ENCODE results near the gene LHPP.

The LHPP gene

GRCh38 chr10:124511205-124512039 lies 49.8 kb downstream of the LHPP start:
- Mint-ChIP-seq H3K36me3 (ENCODE audit: low read depth) (no peaks in the 10 kb centered on the region), H3K4me1 (ENCODE audit: low read depth) (peaks cover 12% of the 10 kb centered on the region), H3K9me3 (no peaks in the 10 kb centered on the region), H3K4me3 (no peak overlapping the region), H3K27me3 (no peaks in the 10 kb centered on the region), H3K27ac (no peak overlapping the region)

GRCh38 chr10:124512040-124512428 lies 50.4 kb downstream of the LHPP start:
- Mint-ChIP-seq H3K27me3 (no peaks in the 10 kb centered on the region), H3K36me3 (ENCODE audit: low read depth) (no peaks in the 10 kb centered on the region), H3K4me3 (no peak overlapping the region), H3K27ac (no peak overlapping the region), H3K9me3 (no peaks in the 10 kb centered on the region), H3K4me1 (ENCODE audit: low read depth) (peaks cover 12% of the 10 kb centered on the region)

DNA sequence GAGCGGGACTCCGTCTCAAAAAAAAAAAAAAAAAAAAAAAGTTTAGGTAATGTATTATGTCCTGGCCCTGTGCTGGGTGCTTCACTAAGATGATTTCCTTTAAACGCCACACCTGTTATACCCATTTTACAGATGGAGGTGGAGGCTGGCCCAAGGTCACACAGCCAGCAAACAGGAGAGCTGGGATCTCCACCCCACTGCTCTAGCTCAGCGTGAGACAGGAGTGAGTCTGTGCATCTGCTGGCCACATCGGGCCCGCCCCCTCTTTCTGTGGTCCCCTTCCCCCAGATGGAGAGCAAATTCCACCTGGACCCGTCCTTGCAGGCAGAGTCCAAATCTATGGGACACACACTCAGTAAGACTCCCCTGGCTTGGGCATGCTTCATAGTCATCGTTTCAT lies 51.0 kb downstream of the LHPP start:
- H3K27me3 Mint-ChIP-seq, result no peaks in the 10 kb centered on the region
- H3K4me3 Mint-ChIP-seq, result no peak overlapping the region
- no peak overlapping the region for H3K27ac Mint-ChIP-seq
- H3K9me3 Mint-ChIP-seq, result no peaks in the 10 kb centered on the region
- H3K4me1 Mint-ChIP-seq (ENCODE audit: low read depth), result peaks cover 12% of the 10 kb centered on the region
- H3K36me3 Mint-ChIP-seq (ENCODE audit: low read depth), result no peaks in the 10 kb centered on the region

- Mint-ChIP-seq H3K27ac (no peak overlapping the region), H3K36me3 (ENCODE audit: low read depth) (peaks cover 6% of the 10 kb centered on the region), H3K4me1 (ENCODE audit: low read depth) (peaks cover 12% of the 10 kb centered on the region), H3K9me3 (no peaks in the 10 kb centered on the region), H3K4me3 (no peak overlapping the region), H3K27me3 (no peaks in the 10 kb centered on the region)
Observed at GRCh38 chr10:124515244-124515970, 53.8 kb downstream of the LHPP start.

DNA sequence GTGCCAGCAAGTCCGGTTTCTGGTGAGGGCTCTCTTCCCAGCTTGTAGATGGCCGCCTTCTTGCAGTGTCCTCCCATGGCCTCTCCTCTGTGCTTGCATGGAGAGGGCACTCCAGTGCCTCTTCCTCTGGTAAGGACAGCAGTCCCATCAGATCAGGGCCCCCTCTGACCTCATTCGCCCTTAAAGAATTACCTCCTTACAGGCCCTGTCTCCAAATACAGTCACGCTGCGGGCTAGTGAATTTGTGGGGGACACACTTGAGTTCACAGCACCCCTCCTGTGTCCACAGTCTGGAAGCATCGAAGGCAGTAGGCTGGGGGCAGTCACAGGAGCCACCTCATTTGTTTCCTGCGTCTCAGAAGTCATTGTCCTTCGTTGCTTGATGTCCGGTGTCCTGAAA lies 54.6 kb downstream of the LHPP start:
- Mint-ChIP-seq H3K27me3 (no peaks in the 10 kb centered on the region), H3K36me3 (ENCODE audit: low read depth) (peaks cover 6% of the 10 kb centered on the region), H3K27ac (no peak overlapping the region), H3K9me3 (no peaks in the 10 kb centered on the region), H3K4me3 (no peak overlapping the region), H3K4me1 (ENCODE audit: low read depth) (peaks cover 8% of the 10 kb centered on the region)

DNA sequence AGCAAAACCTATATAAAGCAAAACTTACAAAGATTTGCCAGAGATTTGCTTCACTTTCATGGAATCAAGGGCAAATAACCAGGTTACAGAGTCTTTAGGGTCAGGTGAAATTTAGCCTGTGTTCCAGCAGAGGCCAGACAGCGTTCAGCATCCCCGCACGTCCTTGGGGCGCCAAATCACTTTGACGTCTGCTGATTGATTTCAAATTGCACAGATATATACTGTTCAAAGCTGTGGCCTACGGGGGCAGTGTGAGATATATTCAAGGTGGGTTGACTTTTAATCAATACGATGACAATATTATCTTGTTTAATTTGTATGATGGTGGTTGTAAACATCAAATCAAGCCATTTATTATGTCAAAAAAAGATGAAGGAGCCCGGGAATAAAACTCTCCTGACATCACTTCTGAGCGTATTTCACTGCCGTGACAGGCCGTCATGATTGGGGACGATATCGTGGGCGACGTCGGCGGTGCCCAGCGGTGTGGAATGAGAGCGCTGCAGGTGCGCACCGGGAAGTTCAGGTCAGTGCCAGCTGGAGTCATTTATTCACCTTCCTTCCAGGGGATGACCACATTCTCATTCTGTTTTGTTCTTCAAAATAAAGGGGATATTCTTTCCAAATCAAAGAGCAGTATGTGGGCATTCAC lies 55.2 kb downstream of the LHPP start:
- H3K27ac Mint-ChIP-seq, result no peak overlapping the region
- H3K4me3 Mint-ChIP-seq, result no peak overlapping the region
- H3K9me3 Mint-ChIP-seq, result no peaks in the 10 kb centered on the region
- peaks cover 6% of the 10 kb centered on the region for H3K36me3 Mint-ChIP-seq (ENCODE audit: low read depth)
- peaks cover 2% of the 10 kb centered on the region for H3K4me1 Mint-ChIP-seq (ENCODE audit: low read depth)
- no peaks in the 10 kb centered on the region for H3K27me3 Mint-ChIP-seq

- Mint-ChIP-seq H3K27ac (no peak overlapping the region), H3K9me3 (no peaks in the 10 kb centered on the region), H3K4me1 (ENCODE audit: low read depth) (no peaks in the 10 kb centered on the region), H3K27me3 (no peaks in the 10 kb centered on the region), H3K36me3 (ENCODE audit: low read depth) (peaks cover 6% of the 10 kb centered on the region), H3K4me3 (no peak overlapping the region)
Observed at GRCh38 chr10:124517461-124517860, 55.8 kb downstream of the LHPP start.

DNA sequence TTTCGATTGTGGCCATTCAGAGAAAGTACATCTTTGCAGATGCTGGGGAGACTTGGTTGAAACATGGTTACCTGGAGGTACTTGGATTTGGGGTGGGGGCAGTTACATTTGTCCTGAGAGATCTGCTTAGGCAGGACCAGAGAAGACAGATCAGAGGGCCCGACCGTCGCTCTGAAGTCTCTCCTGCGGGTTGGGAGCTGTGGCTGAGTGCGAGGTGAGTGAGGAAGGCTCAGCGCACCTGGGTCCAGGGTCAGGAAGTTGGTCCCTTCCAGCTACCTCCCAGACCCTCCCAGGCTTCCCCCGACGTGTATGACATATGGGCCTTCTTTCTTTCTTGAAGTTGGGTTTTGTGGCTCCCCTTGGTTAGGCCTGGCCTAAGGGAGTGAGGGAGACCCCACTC lies 56.3 kb downstream of the LHPP start:
- no peaks in the 10 kb centered on the region for H3K27me3 Mint-ChIP-seq
- H3K4me3 Mint-ChIP-seq, result no peak overlapping the region
- H3K27ac Mint-ChIP-seq, result no peak overlapping the region
- H3K9me3 Mint-ChIP-seq, result no peaks in the 10 kb centered on the region
- H3K4me1 Mint-ChIP-seq (ENCODE audit: low read depth), result no peaks in the 10 kb centered on the region
- peaks cover 6% of the 10 kb centered on the region for H3K36me3 Mint-ChIP-seq (ENCODE audit: low read depth)

GRCh38 chr10:124518366-124518765 lies 56.7 kb downstream of the LHPP start:
- no peaks in the 10 kb centered on the region for H3K27me3 Mint-ChIP-seq
- H3K4me1 Mint-ChIP-seq (ENCODE audit: low read depth), result no peaks in the 10 kb centered on the region
- no peak overlapping the region for H3K27ac Mint-ChIP-seq
- H3K4me3 Mint-ChIP-seq, result no peak overlapping the region
- H3K36me3 Mint-ChIP-seq (ENCODE audit: low read depth), result peaks cover 6% of the 10 kb centered on the region
- no peaks in the 10 kb centered on the region for H3K9me3 Mint-ChIP-seq

DNA sequence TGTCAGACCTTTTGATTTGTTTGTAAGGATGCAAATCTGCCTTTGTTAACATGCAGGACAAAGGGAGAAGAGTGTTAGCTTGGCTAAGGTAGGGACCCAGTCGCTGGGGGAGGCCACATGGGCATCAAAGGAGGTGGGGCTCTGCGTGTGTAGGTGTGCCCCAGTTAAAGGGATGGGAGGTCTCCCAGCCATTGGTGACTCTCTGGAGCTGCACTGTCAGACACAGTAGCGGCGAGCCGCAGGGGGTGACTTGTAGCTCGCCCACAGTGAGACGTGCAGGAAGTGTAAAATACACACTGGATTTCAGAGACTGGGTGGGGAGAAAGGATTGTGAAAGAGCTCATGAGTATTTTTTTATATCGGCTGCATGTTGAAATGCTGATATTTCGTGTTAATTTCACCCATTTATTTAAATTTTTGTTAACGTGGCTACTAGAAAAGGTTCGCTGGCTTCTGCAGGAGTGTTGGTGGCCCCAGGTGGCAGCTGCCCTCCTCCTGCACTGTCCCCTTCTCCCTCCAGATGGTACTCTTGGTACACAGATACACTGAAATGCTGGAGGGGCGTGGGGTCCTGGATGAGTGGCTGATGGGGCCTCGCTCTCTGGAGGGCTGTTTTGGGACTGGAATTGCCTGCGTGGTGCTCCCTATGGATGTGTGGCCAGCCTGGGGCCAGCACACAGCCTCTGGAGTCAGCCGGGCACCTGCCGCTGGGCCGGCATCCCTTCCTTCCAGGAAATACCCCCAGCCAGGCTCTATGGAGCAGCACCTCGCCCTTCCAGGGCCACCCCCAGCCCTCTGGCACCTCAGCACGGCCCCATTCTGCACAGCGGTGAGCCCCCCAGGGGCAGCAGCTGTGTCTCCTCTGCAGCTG lies 59.2 kb downstream of the LHPP start:
- Mint-ChIP-seq H3K9me3 (no peaks in the 10 kb centered on the region), H3K4me3 (no peak overlapping the region), H3K27me3 (no peaks in the 10 kb centered on the region), H3K36me3 (ENCODE audit: low read depth) (peaks cover 6% of the 10 kb centered on the region), H3K4me1 (ENCODE audit: low read depth) (no peaks in the 10 kb centered on the region), H3K27ac (no peak overlapping the region)

DNA sequence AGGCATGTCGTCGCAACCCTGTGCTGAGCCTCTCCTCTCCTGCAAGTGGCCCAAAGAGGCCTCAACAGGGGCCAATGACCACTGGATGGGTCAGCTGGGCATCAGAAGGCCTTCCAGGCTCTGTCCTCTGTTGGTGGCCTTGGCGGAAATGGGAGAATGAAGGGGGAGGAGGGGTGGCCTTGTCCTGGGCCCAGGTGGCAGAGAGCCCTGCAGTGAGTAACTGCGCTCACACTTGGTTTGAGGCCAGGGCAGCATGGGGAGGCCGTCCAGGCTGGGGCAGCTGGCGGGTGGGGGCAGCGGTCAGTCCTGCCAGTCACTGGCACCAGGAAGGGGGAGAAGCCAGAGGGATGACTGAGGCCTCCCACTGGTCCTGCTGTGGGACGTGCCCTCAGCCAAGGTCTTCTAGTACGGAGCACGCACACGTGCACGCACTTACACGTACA lies 59.8 kb downstream of the LHPP start:
- Mint-ChIP-seq H3K4me1 (ENCODE audit: low read depth) (no peaks in the 10 kb centered on the region), H3K4me3 (no peak overlapping the region), H3K27me3 (no peaks in the 10 kb centered on the region), H3K27ac (no peak overlapping the region), H3K36me3 (ENCODE audit: low read depth) (peaks cover 6% of the 10 kb centered on the region), H3K9me3 (no peaks in the 10 kb centered on the region)

GRCh38 chr10:124522131-124522932 lies 60.7 kb downstream of the LHPP start:
- no peaks in the 10 kb centered on the region for H3K9me3 Mint-ChIP-seq
- no peaks in the 10 kb centered on the region for H3K4me1 Mint-ChIP-seq (ENCODE audit: low read depth)
- H3K36me3 Mint-ChIP-seq (ENCODE audit: low read depth), result peaks cover 6% of the 10 kb centered on the region
- no peak overlapping the region for H3K4me3 Mint-ChIP-seq
- H3K27ac Mint-ChIP-seq, result no peak overlapping the region
- H3K27me3 Mint-ChIP-seq, result no peaks in the 10 kb centered on the region

- no peak overlapping the region for H3K4me3 Mint-ChIP-seq
- H3K9me3 Mint-ChIP-seq, result no peaks in the 10 kb centered on the region
- no peak overlapping the region for H3K27ac Mint-ChIP-seq
Observed at GRCh38 chr10:124522933-124523871, 61.6 kb downstream of the LHPP start.

More at GRCh38 chr10:124522933-124523871, 61.6 kb downstream of the LHPP start:
- Mint-ChIP-seq H3K36me3 (ENCODE audit: low read depth) (peaks cover 6% of the 10 kb centered on the region), H3K27me3 (no peaks in the 10 kb centered on the region), H3K4me1 (ENCODE audit: low read depth) (no peaks in the 10 kb centered on the region)
